Stimulated activated CD4-positive, alpha-beta T cell treated with anti-CD3 and anti-CD28 coated beads, Interleukin-12 subunit alpha, Interleukin-12 subunit beta, amount 100 ng/mL, for 4 hours (primary cell): ENCODE measurements around the gene PTPRN2.
A peak's percentile ranks its signal among the peaks of the same experiment; 100 is the strongest.

Source experiments
- DNase-seq: peaks from one replicate; pipeline ENCODE4 v3.0.0-alpha.2; 2020

PTPRN2 gene

GRCh38 chr7:157614457-157615020 lies 973.1 kb downstream of the PTPRN2 start:
- DNase-seq, result no peak

- DNase-seq, result no peak
Observed at GRCh38 chr7:157613575-157614322, 973.9 kb downstream of the PTPRN2 start.

- peak; percentile 47 for DNase-seq
Observed at GRCh38 chr7:157612664-157613561, 974.7 kb downstream of the PTPRN2 start.

- DNase-seq, result no peak
Observed at GRCh38 chr7:157612009-157612663, 975.5 kb downstream of the PTPRN2 start.

GRCh38 chr7:157611341-157611740 lies 976.3 kb downstream of the PTPRN2 start:
- DNase-seq, result no peak

- DNase-seq, result no peak
Observed at GRCh38 chr7:157610671-157611295, 976.8 kb downstream of the PTPRN2 start.

- no peak for DNase-seq
Observed at GRCh38 chr7:157609932-157610640, 977.5 kb downstream of the PTPRN2 start.

- no peak for DNase-seq
Observed at GRCh38 chr7:157609516-157609915, 978.1 kb downstream of the PTPRN2 start.

- no peak for DNase-seq
Observed at GRCh38 chr7:157607218-157607617, 980.4 kb downstream of the PTPRN2 start.

GRCh38 chr7:157606140-157606539 lies 981.5 kb downstream of the PTPRN2 start:
- no peak for DNase-seq

GRCh38 chr7:157605638-157606037 lies 982.0 kb downstream of the PTPRN2 start:
- no peak for DNase-seq

- DNase-seq, result no peak
Observed at GRCh38 chr7:157604661-157605381, 982.8 kb downstream of the PTPRN2 start.

GRCh38 chr7:157603716-157604115 lies 983.9 kb downstream of the PTPRN2 start:
- no peak for DNase-seq

GRCh38 chr7:157603005-157603404 lies 984.6 kb downstream of the PTPRN2 start:
- DNase-seq, result no peak

GRCh38 chr7:157602581-157602980 lies 985.0 kb downstream of the PTPRN2 start:
- no peak for DNase-seq

- no peak for DNase-seq
Observed at GRCh38 chr7:157602156-157602555, 985.5 kb downstream of the PTPRN2 start.

- DNase-seq, result no peak
Observed at GRCh38 chr7:157601530-157601929, 986.1 kb downstream of the PTPRN2 start.

- no peak for DNase-seq
Observed at GRCh38 chr7:157599491-157599890, 988.1 kb downstream of the PTPRN2 start.

- DNase-seq, result no peak
Observed at GRCh38 chr7:157597562-157597961, 990.1 kb downstream of the PTPRN2 start.

- DNase-seq, result no peak
Observed at GRCh38 chr7:157596881-157597280, 990.7 kb downstream of the PTPRN2 start.

- no peak for DNase-seq
Observed at GRCh38 chr7:157596471-157596870, 991.2 kb downstream of the PTPRN2 start.
